ENCODE results near the gene CD47.

The CD47 gene

DNA sequence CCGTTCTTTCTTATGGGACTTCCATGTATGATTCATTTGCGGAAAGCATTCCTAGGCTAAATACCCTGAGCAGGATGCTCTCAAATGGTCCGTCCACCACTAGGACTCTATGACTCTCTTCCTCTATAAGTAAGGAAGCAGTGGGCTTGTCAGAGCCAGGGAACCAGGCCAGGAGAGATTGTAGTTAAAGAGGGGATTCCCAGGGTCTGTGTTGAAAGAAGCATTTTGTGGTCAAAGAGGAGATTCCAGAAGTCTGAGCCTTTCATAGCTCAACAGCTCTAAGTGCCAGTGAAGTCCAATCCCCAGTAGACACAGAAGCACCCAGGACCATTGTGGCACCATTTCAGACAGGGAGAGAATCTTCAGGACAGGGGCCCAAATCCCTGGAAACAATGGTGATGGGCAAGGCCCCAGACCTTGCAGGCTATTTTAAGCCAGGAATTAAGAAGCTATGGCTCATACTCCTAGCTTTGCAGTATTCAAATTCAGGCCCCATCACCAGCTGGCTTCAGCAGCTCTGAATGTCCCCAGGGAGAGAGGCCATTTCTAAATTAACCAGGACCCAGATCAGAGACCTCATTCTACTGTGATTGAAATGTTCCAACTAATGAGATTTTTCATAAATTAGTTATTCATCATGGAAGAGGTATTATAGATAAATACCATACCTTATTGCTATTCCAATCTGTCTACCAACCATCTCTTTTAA, 81.7 kb downstream of the CD47 start:
- no peak for DNase-seq

DNA sequence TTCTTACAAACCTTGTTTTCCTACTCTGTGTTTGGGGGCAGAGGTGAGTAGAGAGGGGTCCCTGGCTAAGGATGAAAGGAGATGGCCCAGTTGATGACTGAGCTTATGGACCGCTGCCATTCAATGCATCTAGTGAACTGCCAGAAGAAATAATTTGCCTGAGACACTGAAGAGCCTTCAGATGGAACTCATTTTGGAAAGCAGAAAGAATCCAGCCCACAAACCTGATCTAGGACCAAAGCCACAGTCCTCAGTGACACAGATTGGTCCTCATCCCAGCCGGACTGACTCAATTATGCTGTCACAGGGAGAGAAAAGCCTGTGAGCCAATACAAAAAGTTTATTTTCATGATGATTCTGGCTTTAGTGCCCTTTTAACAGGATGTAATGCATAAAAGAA, 82.7 kb downstream of the CD47 start:
- no peak for DNase-seq

DNA sequence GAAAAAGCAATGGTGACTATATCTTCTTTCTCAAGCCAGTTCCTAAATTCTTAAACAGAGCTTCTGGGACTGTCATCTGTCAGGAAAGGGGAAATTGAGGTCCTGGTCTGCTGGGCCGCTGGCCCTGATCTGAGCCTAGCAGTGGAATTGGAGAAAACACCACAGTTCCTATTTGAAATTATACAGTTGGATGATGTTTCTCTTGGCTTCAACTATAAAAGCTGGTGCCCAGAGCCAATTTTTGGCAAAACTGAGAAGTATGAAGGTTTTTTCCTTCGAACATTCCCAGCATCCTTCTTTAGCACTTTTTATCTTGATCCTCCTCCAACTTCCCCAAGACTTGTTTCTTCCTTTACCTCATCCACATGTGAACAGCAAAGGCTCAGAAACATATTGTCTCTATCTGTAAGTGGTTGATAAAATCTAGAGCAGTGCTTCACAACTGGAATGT, 83.9 kb downstream of the CD47 start:
- DNase-seq: no peak

DNA sequence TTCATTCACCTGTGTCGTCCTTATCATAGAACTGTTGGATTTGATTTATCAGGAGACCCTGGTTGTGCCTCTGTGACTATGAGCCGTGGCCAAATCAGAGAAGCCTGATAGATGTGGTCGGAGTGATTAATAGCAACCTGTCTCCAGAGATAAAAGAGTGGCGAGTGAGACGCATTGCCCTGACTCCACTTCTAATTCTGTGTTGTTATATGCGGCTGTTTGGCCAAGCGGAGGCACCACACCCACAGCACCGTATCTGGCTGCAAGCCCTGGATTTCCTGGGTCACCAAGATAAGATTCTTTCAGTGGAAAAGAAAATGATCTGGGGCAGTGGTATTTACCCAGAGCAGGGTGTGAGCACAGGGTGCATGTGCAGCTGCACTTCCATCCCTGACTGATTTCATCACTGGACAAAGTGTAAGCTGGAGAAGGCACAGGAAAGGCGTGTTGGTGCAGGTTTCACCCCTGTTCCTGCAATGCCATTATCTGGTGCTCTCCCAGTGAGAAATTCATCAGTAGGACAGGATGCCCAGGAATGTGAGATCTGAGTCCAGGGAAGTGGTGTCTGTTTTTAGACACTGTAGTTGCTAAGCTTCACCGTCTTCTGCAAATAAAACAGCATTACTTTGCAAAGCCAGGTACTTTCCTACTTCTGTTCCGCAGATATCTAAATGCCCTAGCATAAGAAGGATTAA, 84.6 kb downstream of the CD47 start:
- no peak for DNase-seq

DNA sequence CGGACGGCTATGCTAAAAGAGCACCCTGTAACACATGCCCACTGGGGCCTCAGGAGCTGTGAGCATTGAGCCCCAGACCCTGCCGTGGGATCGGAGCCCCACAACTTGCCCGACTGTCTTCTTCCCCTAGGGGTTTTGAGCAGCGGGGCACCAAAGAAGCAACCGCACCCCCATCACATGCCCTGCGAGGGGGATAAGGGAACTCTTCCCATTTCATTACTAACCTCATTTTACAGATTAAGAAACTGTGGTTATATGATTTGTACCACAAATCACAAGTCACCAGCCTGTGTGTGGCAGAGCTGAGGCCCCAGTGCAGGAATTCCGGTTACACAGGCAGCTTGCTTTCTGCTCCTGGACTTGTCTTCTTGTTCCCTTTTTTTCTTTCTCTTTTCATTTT, 86.2 kb downstream of the CD47 start:
- peak; percentile 15 to 61 for DNase-seq

DNA sequence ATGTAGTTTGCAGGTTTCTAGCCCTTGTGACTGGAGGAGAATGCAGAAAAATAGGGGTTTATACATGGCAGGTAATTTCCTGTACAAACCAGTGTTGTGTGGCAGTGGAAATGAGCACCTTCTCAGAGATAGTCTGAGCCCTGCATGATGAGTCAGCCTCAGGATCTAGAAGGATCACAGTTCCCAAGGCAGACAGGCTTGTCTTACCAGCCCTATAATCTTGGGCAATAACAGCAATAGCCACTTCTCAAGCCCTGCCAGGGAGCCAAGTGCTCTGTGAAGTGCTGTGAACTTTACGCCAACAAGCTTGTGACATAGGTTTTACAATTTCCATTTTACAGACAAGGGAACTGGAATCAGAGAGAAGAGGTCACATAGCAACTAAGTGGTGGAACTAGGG, 89.4 kb downstream of the CD47 start:
- no peak for DNase-seq

DNA sequence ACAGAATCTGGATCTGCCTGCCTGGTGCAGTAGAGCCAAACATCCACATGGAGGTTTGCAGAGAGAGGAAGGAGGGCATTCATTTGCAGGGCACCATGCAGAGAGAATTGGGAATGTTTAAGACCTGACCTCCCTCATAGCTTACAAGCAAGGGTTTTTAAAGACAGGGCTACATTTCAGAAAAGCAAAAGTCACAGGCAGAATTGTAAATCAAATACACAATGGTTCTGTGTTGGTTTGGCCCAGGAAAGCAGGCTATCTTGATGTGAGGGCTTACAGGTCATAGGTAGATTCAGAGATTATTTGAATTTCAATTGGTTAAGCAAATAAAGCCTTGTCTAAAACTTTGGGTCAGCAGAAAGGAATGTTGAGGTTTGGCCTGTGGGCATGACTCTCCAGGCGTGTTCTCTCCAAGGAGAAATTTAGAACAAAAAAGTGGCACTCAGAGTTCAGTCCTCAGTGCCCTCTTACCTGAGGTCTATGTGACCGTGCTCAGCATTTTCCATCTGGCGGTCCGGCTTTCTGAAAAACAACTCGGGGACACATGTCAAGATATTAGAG, 91.5 kb downstream of the CD47 start:
- no peak for DNase-seq

DNA sequence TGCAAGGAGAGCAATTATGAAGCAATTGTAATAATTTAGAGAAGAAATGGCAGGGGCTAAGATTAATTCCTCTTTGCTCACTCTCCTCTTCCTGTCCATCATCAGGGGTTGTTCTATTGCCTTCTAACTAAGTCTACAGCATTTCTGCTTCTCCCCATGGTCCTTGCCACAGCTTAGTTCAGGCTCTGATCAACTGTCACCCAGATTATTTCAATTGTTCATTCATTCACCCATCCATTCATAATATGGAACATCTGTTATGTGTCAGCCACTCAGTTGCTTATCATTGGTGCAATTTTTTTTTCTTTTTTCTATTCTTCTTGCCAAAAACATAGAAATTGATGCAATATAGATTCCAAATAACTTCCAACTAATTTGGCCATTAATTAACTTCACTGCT, 93.2 kb downstream of the CD47 start:
- DNase-seq: no peak

DNA sequence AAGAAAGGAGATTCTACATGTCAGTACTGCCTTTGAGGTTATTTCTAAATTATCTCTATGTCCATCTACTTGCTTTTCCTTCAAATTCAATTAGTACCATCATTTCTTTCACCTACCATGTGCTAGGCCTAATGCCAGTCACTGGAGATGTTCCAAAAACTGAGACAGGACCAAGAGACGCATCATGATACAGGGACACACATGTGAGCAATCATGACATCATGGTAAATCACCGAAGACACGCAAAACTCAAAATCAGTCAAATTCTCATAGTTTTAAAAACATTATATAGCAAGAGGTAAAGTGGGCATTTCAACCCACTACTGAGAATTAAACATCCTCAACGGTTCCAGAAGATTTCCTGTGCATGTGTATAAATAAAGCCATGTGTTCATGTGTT, 95.0 kb downstream of the CD47 start:
- DNase-seq: no peak

DNA sequence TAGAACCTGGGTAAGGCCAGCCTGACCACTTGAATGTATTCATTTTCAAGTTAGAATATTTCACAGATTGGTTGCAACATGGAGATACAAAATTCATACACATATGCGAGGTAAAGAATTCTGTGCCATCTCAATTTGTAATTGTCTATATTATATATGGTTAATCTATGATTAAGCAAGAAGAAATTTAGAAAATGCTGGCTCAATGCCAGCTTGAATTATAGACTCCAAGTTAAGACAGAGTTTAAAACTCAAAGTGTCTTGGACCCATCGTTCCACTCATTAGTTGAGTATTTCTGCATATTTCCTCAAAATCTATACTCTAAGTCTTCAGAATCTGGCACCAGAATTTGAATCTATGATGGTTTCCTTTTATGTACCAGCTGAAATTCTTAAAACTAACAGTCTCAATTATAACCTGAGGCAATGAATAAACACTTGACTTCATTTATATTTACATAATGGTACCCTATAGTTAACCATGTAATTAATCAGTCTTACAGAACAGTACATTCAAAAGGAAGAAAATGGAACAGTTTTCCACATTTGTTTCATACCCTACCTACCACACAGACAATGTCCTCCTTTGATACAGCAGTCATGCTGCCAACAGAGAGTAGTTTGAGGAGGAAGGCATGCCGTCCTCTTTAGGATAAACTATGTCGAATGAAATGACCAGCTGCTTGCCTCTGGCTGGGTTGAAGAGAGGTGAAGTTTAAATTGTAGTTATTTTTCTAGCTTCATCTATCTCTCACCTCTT, 95.7 kb downstream of the CD47 start:
- DNase-seq: no peak

DNA sequence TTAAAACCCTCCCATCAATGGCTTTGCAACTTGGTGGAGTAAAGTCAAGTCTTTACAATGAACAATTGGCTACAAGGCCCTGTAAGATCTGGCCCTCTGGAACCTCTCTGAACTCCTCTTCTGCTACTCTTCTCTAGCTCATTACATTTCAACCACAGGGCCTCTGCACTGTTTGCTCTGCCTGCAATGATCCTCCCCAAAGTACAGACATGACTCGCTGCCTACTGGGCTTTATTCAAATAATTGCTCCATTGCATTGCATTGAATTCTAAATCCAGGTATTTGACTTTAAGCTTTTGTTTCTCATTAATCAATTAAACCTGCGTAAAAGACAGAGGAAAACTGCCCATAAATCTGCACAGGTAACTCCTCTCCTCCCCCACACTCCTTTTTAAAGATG, 96.7 kb downstream of the CD47 start:
- no peak for DNase-seq

DNA sequence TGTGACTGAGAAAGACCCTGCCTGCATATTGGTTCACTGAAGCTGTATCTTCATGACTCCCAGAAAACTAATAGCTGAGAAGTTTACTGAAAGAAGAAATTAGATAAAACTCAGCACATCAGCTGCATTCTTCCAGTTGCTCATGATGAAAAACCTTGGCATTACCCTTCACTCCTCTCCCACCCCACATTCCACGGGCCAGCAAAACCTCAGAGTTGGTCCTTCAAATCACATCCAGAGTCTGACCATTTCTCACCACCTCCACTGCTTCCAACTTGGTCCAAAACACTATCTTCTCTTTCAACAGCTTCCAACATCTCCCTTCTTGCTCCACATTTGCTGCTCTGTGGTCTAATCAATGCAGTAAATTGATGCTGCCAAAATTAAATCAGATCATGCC, 97.1 kb downstream of the CD47 start:
- DNase-seq: no peak
